HG03558 (cell line): ENCODE measurements around the gene CD300A.
A peak's percentile ranks its signal among the peaks of the same experiment; 100 is the strongest.

Source experiments
- ATAC-seq: cut with Tn5 transposase; IDR thresholded peaks from one replicate; pipeline ENCODE4 v1.9.1; 2021; ENCODE audit warnings: moderate number of reproducible peaks; ENCODE audit not compliant: unreplicated experiment; ENCODE audit errors: extremely low read depth

Gene CD300A

DNA sequence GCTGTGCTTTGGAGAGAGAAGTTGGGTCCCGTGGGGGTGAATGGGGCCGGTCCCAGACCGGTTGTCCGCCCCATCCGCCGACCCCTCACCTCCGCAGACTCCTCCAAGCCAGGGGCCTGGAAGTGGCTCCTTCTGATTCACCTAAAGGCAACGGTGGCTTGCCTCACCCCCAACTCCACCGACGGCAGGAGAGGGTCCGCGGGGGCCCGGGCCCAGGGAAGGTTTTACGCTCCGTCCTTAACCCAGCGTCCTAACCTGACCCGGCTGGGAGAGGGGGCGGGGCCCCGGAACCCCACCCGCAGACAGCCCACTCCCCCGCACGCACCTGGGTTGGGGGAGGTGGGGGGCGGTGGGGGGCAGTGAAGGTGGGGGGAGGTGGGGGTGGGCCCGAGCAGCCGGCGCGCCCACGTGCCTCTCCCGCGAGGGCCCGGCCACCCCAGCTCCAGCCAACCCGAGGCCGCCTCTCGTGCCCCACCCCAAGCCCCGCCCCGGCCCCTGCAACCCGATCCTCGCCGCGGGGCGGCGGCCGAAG lies 12.7 kb upstream of the CD300A start:
- ATAC-seq: no peak

DNA sequence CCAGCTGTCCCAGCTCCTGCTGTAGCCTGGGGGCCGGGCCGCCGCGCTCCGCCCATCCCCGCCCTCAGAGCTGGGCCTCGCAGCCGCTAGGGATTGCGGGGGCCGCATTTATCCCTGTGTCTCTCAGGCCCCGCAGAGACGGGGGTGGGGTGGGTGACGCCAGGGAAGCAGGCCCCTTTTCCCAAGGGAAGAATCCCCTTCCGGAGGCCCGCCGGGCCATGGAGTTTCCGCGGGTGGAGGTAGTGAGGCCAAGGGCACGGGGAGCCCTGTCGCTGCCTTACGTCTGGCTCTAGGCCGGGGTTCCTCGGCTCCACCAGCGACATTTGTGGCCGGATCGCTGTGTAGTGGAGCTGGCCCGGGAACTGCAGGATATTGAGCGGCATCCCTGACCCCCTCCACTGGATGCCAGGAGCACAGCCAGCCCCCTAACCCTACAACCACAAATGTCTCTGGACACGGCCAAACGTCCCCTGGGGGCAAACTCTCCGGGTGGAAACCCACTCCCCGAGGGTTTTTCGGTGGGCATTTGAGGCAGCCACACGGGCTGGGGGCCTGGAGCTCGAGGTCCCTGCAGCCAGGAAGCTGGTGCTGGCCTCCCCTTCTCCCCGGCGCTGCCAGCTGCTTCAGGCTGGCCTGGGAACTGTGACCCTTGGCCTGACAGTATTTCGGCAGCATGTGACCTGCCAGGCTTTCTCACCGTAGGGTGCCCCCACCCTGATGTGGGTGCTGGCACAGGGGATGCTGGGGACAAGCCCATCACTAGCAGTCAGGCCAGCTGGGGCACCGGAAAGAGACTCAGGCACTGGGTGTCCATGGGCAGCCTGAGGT lies 12.0 kb upstream of the CD300A start:
- peak; percentile 64 for ATAC-seq

DNA sequence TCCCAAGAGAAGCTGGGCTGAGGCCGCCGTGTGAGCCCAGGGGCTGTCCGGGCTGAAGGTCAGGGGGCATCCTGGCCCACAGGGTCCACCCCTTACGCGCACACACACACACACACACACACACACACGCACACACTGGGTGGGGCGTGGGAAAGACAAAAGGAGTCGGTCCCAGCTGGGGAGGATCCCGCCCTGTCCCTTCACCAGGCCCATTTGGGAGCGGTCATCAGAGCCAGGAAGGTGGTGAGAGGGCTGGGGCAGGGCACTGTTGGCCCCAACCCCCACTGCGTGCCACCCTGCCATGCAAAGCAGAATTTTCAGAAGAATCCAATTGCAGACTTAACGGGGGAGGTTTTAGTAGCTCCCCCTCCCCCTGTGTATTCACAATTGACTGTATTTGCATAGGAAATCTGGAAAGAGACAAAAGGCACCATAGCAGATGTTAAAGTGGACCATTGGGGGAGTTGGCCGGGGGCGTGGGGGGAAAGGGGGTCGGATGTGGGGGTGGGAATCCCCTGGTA lies 11.3 kb upstream of the CD300A start:
- ATAC-seq: no peak

DNA sequence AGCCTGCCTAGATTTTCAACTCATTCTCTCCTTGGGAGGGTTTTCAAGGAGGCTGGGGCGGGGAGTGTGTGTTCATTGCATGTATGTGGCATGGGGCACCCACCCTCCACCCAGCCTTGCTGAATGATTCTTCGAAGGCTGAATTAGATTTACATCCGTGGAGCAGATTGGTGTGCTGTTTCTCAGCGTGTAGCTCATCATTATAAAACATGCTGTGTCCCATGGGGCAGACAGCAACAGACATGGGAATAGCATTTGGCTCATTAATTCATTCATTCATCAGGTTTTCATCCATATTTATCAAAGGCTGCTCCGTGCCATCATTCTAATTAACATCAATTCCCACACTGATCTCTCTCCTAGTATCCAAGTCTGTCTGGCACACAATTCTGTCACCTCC lies 10.6 kb upstream of the CD300A start:
- no peak for ATAC-seq

DNA sequence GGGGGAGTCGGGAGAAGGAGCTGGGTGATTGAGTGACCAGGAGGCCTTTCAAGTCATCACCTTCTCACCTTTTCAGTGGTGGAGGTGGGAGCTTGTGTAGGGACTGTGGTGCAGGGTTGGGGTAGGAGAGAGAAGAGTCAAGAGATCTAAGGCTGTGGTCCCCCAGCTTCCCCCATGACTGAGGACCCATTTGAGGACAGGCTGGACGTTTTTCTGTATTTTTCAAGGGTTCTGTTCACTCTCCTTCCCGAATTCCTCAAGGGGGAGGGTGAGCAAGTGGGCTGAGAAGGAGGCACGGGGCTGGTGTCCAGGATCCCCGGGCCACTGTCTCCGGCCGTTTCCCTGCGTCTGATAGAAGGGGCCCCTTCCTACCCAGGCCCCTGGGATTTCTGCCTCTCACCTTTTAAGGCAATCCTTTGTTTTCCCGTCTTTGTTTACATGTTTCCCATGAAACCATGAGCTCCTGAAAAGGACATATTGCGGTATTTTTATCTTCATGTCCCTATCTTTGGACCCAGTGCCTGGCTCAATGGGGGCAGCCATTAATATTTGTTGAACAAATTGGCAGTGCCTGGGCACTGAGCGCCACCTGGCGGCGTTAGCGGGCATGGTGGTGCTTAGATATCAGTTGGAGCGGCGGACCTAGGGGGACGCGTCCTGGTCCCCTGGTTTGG lies 9.2 kb upstream of the CD300A start:
- no peak for ATAC-seq

DNA sequence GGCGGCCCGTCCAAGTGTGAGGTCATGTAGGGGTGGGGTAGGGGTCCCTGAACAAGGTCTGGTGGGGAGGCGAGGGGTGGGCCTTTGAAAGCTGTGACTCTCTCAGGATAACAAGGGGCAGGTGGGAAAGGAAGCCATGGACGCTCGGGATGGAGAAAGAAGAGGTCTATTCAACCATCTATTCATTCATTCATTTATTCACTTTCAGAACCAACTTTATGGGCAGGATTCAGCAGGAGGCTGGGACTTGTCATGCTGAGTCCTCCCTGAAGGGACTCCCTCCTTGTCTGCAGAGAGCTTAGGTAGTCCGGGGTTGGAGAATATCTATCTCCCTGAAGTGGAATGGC lies 8.6 kb upstream of the CD300A start:
- no peak for ATAC-seq

DNA sequence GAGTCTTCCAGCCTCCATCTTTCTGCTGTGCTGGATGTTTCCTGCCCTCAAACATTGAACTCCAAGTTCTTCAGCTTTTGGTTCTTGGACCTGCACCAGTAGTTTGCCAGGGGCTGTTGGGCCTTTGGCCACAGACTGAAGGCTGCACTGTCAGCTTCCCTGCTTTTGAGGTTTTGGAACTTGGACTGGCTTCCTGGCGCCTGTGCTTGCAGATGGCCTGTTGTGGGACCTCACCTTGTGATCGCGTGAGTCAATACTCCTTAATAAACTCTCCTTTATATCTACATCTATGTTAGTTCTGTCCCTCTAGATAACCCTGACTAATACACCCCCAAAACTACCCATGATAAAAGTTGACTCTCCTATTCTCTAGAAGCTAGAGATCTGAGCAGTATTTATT lies 7.6 kb upstream of the CD300A start:
- no peak for ATAC-seq

DNA sequence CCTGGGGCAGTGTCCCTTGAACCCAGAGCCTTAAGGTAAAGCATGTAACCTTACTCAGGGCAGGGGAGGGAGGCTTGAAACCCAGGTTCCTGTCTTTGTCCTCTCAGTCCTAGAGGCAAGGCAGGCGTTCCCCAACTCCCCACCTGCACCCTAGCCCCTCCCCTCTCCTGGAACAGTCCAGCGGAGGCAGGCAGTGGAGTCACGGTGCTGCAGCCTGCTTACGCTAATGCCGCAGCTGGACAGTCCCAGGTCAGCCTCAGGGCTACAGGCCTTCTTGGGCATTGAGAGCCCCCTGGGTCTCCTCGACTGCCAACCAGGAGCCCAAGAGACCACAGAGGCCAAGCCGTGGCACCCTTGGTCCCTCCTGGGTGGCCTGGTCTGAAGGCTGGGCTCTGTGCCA lies 6.8 kb upstream of the CD300A start:
- no peak for ATAC-seq

DNA sequence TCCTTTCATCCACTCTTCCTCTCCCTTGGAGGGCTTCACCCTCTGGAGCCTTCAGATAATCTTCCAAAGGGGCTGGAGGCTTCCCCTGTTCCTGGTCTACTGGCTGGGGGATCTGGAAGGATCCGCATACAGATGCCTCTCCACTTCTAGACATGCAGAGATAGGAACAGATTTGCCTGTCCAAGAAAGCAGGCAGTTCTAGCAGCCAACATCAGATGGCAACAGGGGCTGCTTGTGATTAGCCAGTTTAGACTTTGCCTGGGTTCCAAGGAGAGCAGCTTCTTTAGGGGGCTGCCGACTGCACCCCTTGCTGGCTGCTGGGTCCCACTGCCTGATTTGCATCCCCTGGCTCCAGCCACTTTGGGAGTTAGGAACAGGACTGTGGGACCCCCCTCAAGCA lies 6.2 kb upstream of the CD300A start:
- ATAC-seq: no peak

DNA sequence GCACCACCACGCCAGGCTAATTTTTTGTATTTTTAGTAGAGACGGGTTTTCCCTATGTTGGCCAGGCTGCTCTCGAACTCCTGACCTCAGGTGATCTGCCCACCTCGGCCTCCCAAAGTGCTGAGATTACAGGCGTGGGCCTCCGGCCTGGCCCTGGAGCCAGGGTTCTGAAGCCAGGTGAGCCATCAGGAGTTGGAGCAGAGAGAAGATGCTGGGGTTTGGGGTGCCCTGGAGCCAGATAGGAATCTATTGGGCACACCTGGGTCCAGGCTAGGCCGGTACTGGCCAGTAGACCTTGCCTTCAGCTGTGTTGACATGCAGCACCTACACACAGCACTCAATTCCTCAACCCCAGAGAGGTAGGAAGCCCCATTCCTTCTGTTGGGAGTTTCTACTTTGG lies 5.4 kb upstream of the CD300A start:
- ATAC-seq: no peak

DNA sequence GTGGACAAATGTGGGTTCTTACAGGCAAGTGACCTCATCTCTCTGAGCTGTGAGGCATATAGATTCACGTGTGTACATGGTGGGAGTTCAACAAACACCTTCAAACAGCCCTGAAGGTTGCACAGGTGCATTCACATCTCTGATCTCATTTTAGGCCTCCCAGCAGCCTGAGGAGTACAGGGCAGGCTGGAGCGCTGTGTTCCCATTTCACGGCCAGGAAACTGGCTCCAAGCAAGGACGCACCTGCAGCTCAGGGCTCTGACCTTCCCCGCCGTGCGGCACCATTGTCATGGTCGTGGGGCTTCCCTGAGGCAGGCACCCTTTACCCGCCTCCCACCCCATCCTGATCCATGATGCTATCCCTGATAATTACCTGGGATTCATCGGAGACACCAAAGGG lies 4.8 kb upstream of the CD300A start:
- ATAC-seq: no peak

DNA sequence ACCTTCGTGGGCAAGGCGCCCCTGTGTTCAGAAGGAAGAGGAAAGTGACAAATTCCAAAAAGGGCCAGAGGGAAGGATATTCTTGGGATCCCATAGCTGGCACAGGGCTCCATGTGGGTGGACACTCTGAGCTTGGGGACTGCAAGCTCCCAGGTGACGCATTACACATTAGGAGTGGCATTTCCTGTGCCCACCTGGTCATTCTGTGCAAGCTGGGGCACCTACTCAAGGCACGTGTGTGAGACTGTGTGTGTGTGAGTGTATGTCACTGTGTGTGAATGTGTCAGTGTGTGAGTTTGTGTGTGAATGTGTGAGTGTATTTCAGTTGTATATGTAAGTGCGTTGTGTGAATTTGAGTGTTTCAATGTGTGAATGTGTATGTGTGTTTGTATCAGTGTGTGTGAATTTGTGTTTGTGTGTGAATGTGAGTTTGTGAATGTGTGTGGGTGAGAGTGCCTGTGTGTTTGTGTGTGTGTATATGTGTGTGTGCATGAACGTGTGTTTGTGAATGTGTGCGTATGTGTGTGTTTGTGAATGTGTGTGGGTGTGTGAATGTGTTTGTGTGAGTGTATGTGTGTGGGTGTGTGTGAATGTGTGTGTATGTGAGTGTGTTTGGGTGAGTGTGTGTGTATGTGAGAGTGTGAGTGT lies 1.6 kb upstream of the CD300A start:
- ATAC-seq: no peak

DNA sequence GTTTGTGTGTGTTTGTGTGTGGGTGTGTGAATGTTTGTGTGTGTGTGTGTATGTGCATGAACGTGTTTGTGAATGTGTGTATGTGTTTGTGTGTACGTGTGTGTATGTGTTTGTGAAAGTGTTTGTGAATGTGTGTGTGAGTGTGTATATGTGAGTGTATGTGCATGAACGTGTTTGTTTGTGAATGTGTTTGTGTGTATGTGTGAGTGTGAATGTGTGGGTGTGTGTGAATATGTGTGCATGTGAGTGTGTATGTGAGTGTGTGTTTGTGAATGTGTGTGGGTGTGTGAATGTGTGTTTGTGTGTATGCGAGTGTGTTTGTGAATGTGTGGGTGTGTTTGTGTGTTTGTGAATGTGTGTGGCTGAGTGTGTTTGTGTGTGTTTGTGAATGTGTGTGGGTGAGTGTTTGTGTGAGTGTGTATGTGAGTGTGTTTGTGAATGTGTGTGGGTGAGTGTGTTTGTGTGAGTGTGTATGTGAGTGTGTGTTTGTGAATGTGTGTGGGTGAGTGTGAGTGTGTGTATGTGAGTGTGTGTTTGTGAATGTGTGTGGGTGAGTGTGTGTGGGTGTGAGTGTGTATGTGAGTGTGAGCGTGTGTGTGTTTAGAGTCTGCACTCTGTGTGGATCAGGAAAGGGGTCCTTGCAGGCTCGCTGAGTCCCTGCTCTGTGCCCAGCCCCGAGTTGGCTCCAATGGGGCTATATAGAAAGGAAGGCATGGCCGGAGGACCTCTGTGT lies 890 bp upstream of the CD300A start:
- ATAC-seq: no peak

DNA sequence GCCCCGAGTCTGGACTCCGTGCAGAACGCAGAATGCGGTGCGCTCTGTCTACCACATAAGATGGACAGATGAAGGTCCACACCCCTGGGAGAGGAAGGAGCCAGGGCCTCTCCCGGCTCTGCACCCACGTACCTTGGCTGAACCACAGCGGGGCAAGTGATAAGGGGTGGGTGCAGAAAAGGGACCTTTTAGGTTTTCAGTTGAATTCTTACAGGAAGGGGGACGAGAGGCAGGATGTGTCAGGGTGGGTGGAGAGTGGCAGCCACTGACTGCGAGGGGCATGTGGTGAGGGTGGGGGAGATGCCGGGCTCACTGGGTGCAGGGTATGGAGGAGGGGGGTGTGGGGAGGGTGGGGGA lies 372 bp downstream of the CD300A start:
- ATAC-seq: no peak

DNA sequence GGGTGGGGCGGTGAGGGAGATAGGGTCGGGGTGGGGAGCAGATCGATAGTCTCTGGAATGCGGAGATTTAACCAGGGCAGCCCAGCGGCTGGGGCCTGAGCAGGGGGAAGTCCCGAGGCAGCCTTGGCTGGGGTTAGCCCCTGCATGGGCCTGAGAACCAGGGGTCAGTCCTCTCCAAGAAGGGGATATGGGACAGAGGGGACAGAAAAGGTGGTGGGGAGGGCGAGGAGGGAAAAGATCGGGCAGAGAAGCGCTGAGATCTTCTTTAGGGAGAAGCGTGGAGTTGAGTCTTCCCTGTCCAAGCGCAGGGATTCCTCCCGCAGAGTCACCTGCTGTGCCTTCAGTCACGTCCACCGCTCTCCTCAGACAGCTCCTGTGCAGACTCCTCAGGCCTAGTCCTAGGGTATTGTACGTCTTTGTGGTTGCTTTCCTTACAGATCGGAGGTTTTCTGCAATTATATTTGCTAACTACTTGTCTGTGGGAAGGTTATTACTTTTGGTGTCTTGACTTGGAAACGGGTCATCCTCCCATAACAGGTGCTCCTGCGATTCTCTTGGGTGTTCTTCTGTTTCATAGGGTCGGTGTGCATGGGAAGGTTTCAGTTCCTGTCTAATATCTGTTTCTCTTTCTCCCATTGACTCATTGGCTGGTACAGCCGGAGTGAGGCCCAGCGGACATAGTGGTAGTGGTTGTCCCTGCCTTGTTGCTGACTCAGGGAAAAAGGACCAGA lies 952 bp downstream of the CD300A start:
- ATAC-seq: peak; percentile 46

DNA sequence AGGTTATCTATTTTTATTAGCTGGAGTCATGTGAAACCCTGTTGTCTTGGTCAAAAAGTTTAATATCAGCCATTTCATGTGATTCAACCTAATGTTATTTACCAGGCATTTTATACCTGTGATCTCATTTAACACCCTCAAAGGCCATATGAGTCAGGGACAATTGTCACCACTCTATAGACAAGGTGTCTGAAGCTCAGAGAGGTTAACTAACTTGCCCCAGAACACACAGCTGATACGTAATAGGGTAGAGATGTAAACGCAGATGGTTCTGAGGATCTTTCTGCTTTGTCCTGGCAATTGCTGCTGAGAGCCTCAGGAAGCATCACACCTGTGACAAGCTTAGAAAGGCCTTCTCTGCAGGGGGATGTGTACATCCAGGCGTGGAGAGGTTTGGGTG lies 4.9 kb downstream of the CD300A start:
- no peak for ATAC-seq

DNA sequence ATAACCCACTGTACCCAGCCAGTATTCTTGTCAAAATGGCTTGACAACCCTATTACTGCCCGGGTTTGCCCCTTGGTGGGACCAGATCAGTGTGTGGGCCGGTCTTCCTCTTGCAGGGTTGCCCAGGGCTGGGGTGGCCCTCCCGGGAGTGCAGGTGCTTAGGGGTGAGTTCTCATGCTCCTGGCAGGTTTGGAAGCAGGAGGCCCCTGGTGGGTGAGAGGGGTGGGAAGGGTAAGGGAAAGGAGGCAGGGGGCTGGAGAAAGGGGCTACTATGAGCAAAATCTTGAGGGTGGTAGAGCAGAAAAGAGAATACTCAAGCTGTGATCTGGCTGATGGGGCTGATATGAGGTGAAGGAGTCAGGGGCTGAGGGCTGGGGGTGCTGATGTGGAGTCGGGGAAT lies 6.5 kb downstream of the CD300A start:
- no peak for ATAC-seq

DNA sequence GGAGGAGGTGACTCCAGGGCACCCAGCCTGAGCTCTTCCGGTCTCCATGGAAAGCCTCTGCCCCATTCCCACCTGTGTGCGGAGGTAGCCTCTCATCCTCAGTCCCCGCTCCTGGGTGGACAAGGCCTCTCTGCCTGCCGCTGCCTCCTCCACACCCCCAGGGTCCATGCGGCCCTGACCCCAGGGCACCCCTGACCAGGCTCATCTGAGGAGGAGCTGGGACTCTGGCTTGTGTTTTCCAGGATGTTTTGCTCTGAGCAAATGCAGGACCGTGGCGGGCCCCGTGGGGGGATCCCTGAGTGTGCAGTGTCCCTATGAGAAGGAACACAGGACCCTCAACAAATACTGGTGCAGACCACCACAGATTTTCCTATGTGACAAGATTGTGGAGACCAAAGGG lies 6.9 kb downstream of the CD300A start:
- no peak for ATAC-seq

DNA sequence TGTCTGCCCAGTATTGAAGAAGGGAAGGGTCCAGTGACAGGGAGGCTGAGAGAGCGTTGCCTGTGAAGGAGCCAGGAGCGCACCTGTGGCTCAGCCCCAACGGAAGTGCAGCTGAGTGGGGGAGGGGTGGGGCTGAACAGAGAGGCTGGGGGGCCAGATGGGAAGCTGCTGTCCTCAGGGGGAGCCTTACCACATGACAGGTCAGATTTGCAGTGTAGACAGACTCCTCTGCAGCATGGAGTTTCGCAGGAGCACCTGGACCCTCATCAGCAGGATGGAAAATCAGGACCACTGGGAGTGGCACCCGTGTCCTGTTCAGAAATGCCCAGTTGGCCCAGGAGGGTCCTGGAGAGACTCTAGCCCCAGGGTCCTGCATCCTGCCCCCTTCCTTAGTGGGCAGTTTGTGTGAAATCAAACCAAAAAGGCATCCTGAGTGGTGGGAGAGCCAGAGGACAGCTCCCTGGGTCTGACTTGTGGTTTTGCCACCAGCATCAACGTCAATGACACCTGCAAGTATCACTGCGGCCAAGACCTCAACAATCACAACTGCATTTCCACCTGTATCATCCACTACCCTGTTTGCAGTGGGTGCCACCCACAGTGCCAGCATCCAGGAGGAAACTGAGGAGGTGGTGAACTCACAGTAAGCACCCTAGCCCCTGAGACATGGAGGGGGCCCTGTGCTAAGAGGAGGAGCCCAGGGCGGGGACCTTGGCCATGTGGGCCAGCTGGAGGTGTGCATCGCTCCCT lies 7.8 kb downstream of the CD300A start:
- no peak for ATAC-seq
